HG03457 (cell line): Measurements from ENCODE around the gene EBF4.

ENCODE experiments used
- ATAC-seq: cut with Tn5 transposase; IDR thresholded peaks from one replicate; pipeline ENCODE4 v1.9.1; 2021; ENCODE audit warnings: moderate number of reproducible peaks; ENCODE audit not compliant: unreplicated experiment

EBF4 gene, protein sequence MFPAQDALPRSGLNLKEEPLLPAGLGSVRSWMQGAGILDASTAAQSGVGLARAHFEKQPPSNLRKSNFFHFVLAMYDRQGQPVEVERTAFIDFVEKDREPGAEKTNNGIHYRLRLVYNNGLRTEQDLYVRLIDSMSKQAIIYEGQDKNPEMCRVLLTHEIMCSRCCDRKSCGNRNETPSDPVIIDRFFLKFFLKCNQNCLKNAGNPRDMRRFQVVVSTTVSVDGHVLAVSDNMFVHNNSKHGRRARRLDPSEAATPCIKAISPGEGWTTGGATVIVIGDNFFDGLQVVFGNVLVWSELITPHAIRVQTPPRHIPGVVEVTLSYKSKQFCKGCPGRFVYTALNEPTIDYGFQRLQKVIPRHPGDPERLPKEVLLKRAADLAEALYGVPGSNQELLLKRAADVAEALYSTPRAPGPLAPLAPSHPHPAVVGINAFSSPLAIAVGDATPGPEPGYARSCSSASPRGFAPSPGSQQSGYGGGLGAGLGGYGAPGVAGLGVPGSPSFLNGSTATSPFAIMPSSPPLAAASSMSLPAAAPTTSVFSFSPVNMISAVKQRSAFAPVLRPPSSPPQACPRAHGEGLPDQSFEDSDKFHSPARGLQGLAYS

DNA sequence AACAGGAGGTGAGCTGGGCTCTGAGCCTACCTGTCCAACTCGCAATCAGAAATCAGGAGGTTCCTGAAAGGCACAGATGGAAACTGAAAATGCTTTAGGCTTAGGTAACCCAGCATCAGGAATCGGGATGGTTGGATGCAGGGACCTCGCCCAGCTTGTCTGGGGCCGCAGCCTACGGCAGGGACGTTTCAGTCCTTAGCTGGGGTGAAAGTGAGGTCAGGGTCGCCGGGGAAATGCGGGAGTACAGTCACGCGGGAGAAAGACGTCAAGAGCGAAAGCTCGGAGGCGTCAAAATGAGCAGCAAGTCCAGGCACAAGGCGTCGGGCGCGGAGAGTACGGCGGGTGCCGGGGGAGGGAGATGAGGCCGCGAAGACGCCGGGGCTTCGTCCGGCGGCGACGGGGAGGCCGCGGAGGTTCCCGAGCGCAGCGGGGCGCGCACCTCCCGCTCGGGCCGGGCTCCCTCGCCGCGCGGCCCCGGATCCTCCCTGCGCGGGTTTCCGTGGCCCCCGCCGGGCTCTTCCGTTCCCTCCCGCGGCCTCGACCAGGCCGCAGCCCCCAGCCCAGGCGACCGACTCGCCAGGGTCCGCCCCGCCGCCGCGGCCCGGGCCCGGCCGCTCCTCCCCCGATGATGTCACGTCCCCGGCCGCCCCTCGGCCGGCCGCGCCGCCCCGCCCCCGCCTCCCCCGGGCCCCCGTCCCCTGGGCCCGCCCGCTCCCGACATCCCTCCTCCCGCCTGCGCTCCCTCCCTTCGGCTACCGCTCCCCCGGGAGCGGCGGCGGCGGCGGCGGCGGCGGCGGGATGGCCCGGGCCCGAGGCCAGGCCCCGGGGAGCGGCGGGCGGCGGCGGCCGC is at the start of gene EBF4:
Gene EBF4 (plus strand): TSS at position 745 of the 850 bp plus-strand sequence. CDS start 866 bp downstream, outside the sequence.
- ATAC-seq: no peak

DNA sequence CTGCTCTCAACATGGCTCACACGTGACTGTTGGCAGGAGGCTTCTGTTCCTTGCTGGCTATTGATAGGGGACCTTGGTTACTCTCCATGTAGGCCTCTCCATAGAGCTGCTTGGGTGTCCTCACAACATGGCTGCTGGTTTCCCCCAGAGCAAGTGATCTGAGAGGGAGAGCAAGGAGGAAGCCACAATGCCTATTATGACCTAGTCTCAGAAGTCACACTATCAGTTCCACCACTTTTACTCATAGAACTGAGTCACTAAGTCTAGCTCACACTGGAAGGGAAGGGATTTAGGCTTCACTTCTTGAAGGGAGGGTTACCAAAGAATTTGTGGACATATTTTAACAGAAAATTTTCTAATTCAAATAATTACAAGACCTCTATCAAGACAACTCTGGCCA is 48.9 kb upstream of the EBF4 start:
- ATAC-seq: no peak

DNA sequence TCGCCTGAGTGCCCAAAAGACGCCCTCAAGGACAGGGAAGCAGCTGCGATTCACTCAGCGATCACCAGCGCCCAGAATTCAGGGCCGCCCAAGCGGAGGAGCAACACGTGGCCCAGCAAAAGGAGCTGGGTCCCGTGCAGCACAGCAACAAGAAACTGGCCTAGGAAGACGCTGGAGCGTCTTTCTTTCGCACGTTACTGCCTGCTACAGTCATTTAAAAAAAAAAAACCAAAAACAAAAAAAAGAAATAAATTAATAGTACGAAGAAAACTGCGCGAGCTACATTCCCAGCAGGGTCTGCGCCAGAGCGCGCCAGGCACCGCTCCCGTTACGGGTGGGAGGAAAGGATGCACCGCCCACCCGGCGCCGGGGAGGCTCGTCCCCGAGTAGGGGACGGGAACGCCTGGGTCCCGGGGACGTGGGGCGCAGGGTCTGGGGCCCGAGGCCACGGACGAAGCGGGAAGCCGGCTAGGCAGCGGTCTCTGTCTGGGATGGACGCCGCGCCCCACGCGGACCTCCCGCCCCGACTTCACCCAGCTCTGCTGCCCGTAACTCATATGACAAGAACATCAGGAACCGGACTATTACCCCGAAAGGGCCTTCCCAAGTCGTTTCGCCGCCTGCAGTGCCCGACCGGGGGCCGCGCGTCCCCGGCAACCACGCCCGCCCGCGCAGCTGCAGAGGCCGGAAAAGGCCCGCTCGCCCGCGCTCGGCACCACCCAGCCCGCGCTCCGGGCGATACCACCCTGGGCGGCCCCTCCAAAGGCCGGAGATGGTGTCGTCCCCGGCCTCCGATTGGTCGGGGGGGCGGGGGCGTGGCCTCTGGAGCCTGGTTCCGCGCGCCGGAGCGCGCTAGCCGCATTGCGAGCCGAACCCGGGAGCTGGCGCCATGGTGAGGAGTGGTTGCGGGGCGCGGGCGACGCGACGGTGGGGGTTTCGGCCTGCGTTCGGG is 40.5 kb upstream of the EBF4 start, which contains the start of gene NOP56:
Gene NOP56 (plus strand): TSS at position 861 of the 952 bp plus-strand sequence. CDS start 29 bp downstream, at position 890.
- peak; percentile 79 for ATAC-seq

DNA sequence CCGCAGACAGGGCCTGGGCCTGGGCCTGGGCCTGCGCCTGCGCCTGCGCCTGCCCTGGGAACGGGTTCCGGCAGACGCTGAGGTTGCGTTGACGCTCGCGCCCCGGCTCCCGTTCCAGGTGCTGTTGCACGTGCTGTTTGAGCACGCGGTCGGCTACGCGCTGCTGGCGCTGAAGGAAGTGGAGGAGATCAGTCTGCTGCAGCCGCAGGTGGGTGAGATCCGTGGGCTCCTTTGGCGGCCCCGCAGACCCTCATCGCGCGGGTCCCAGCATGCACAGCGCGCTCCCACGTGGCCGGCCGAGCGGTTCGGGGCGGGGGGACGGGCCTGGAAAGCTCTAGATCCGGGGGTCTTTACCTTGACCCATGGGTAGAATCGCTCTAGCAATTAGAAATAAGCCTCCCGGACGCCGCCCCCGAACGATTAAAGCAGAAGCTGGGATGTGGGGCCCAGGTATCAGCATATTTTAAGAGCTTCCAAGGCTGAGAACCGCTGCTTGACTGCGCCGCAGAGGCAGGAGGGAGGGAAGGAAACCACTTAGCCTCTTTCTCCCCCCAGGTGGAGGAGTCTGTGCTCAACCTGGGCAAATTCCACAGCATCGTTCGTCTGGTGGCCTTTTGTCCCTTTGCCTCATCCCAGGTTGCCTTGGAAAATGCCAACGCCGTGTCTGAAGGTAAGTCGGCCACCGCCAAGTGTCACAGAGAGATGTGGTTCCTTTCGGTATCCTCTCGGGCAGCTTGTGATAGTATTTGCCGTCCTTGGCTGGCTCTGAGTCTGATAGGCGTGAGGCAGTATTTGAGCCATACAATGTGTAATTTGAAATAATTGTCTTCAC is 39.6 kb upstream of the EBF4 start:
- ATAC-seq: peak; percentile 35

DNA sequence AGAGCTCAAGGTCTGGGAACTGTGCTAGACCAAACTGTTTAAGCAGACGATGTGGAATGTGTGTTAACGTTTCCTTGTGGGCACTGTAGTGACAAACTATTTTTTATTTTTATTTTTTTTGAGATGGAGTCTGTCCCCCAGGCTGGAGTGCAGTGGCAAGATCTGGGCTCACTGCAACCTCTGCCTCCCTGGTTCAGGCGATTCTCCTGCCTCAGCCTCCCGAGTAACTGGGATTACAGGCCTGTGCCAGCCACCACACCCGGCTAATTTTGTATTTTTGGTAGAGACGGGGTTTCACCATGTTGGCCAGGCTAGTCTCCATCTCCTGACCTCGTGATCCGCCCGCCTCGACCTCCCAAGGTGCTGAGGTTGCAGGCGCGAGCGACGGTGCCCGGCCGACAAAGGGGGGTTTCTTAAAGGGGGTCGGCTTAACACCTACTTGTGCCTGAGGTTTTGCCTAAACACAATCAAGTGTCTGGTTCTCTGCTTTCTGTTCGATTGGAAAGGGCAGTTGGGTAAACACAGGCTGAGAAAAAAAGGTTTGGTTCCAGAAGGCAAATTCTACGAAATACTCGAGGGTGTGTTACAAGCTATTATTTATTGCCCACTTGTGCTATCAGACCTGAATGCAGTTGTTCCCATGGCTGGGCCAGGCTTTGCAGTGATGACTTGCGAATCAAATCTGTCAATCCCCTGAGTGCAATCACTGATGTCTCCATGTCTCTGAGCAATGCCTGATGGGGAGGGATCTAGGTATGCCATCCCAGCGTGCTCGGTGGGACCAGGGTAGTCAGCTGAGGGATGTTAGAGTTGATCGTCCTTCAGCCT is 38.8 kb upstream of the EBF4 start:
- ATAC-seq: no peak

DNA sequence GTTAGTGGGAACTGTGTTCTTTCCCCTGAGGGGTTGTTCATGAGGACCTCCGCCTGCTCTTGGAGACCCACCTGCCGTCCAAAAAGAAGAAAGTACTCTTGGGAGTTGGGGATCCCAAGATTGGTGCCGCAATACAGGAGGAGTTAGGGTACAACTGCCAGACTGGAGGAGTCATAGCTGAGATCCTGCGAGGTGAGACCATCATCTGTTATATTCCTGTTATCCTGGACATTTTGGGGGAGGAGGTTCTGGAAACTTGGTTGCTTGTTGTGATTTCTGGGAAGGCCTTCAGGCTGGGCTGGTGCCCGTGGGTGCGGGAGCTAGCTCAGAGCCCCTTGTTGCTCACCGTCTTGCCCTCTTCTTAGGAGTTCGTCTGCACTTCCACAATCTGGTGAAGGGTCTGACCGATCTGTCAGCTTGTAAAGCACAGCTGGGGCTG is 38.2 kb upstream of the EBF4 start:
- no peak for ATAC-seq

DNA sequence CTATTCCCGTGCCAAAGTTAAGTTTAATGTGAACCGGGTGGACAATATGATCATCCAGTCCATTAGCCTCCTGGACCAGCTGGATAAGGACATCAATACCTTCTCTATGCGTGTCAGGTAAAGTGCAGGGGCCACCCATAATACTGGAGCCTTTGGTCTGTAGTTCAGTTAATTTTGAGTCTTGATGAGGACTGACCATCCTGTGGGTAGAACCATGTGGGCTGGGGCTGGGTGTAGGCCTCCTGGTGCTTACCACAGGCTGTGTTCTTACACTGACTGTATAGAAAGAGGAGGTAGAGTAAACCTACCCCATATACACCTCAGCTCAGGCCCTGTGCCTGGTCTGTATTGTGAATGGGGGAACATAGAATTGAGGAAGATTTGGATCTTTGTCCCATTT is 37.7 kb upstream of the EBF4 start:
- no peak for ATAC-seq

DNA sequence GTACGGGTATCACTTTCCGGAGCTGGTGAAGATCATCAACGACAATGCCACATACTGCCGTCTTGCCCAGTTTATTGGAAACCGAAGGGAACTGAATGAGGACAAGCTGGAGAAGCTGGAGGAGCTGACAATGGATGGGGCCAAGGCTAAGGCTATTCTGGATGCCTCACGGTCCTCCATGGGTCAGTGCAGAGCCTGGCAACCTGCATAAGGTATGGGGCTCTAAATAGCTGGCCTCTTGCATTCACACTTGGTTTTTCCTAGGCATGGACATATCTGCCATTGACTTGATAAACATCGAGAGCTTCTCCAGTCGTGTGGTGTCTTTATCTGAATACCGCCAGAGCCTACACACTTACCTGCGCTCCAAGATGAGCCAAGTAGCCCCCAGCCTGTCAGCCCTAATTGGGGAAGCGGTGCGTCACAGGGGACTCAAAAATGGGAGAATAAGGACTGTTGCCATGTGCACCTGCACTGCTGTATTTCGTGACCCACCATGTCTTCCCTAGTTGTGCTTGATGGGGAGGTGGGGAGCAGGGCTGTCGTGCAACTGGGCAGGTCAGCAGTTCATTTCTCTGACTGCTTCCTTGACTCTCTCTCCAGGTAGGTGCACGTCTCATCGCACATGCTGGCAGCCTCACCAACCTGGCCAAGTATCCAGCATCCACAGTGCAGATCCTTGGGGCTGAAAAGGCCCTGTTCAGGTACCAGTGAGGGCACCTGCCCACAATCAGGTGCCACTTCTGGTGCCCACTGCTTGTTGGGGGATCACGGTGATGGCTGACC is 37.1 kb upstream of the EBF4 start:
- no peak for ATAC-seq

DNA sequence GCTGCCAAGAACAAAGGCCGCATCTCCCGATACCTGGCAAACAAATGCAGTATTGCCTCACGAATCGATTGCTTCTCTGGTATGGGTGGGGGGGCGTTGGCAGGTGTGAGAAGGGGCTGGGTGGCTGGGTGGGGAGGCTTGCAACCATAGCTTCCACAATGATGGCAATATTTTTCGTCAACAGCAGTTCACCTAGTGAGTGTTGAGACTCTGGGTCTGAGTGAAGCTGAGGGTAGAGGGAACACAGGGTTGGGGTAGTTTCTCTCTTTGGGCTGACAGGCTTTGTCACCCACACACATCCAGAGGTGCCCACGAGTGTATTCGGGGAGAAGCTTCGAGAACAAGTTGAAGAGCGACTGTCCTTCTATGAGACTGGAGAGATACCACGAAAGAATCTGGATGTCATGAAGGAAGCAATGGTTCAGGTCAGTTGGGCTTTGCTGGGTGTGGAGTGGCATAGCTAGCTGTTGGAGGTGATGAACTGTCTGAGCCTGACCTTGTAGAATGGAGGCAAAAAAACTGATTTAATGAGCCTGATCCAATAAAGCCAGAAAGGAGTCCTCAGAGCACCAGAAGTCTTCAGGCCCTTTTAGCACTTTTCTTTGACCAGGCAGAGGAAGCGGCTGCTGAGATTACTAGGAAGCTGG is 36.0 kb upstream of the EBF4 start:
- ATAC-seq: no peak

DNA sequence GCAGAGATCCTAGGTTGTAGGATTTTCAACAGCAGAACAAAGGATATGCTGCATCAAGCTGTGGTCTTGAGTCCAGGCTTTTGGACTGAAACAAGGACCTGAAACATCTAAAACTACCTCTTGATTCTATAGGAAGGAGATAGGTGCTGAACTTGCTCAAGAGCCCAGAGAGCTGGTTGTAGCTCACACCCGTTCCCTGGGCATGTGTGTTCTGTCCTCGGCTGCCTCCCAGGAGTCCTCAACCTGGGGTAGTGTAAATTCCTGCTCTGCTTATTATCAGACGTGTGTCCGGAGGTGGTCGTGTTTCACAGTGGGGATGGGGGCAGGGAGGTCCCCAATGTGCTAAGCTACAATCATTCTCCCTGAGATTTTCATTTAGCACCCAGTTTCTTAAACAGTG is 35.3 kb upstream of the EBF4 start:
- ATAC-seq: no peak

DNA sequence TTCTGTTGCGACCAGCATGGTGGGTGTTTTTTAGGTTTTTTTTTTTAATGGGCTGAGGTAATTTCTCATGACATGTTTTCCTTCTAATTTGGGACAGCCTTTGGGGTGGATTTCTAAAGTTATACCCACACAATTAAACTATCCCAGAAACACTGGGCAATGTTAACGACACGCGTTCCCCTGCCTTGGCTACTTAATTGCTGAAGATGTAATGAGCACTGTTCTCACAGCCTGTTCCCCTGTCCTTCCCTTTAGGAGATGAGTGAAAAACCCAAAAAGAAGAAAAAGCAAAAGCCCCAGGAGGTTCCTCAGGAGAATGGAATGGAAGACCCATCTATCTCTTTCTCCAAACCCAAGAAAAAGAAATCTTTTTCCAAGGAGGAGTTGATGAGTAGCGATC is 34.9 kb upstream of the EBF4 start:
- ATAC-seq: no peak

DNA sequence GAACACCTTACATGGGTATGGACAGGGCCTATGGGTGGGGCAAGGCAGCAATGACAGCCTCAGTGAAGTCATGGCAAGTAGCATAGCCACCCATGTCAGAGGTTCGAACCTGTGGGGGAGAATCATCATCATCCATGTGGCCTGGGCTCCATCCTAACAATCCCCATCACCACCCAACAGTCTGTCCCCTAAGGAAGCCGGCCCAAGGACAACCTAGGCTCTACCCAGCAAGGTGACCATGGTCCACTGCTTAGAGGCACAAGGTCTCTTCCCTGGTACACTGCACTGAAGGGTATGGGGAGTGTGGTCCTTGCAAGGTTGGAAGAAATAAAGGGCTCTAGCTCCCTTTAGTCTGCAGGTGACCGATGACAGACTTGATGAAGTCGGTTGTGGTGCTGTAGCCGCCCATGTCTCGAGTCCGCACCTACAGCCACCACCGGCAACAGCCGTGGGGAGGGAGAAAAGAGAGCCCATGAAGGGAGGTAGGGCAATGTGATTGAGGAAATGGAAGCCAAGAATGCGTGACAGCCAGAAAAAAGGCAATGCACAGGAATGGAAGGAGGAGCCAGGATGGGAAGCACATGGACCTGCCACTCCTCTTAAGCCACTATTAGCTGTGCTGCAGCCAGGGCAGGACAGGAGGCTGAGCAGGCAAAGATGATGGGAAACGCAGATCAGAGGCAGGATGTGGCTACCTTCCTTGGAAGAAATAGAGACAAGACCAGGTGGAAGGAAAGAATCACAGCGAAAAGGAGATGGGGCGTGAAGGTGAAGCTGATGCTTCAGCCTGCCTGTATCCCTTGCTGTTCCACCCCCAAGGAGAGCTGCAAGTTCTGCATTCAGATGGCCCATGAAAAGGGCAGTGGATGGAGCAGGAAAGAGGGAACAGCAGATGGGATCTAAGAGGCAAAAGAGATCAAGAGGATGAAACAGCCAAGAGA is 33.9 kb upstream of the EBF4 start:
- no peak for ATAC-seq

DNA sequence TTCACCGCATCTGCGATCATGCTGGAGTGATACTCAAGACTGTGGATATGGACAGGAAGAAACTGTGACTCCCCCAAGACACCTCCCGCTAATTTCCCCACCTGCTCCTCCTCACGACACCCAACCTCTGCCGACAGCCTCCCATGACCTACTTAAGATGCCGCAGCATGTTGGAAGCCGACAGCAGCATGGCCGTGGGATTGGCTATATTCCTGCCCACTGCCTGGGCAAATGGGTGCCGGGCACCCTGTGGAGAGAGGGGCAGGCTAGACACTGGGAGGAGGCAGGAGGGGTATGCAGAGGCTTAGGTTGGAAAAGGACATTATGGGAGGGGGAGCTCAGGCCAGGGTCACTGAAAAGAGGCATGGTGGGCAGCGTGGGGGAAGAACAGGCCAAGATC is 33.0 kb upstream of the EBF4 start:
- ATAC-seq: no peak

DNA sequence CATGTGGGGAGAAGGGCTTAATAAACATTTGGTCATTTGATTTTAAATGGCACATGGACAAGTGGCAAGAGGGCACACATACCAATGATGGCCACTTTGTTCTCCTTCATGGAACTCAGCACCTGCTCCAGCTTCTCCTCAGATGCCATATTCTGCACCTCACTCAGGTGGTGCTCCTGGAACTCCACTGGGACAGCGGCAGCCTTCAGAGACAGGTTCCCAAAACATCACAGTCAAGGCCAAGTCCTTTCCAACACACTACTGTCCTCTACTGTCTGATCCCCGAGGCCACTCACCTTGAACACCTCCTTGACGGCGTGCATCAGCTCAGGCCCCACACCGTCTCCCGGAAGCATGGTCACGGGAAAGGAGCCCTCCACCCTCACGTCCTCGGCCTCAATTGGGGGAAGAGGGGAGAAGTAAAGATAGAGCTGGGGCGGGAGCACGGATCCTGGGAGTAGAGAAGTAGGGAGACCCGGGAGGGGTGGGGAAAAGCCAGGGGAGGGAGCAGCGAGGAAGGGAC is 29.2 kb upstream of the EBF4 start:
- no peak for ATAC-seq

DNA sequence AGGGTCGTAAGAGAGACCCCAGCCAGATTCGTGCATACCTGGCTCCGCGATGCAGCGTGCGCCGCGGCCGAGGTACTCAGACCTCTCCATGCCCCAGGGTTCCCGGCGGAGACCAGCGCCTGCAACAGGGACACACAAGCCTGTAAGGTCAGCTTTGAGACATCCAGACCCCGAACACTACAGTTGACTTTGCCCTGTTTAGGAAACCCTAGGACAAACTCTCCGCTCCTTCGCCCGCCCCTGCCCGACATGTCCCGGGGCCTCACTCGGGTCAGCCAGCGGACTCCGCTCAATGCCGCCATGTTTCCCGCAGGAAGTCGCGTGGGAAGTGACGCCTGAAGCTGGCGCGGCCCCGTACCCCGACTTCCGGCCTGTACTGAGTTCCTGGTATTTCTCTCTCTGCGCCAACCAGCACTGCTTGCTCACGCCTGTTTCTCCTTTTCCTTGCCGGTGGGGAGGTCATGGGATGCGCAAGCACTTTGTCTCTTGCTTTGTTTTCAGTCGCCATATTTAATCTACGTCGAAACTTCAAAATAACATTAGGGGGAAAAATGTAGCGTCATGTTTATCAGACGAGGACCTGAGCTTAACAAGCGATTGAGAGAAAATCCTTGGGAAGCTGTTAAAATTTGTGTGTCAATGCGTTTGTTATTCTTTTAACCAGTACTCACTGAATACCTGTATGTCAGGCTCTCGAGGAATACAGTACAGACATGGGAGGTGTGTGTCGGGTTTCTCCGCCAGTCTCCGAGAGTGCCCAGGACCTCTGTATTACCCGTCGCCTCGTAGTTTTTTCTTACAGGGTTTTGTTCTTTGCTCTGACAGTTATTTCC is 28.5 kb upstream of the EBF4 start, which contains the start of gene IDH3B:
Gene IDH3B (minus strand): TSS at position 330 of the 833 bp plus-strand sequence. CDS start 28 bp downstream, at position 302.
- ATAC-seq: peak; percentile 61
